OCI-LY7 (cell line): ENCODE results near the gene DDAH1. TPM values are rescaled to one million over a fixed set of nuclear protein-coding genes. Genes with fewer than 3 reads are reported as not detected.

ENCODE experiments used
- BruUV-seq: library from RNA; stranded (reverse); fragments of 400-500 nt; replicated peaks from 2 replicates; lab custom pipeline; 2021; lab: Mats Ljungman, UMichigan
- CTCF ChIA-PET: fragments of 300-600 bp; sonication (Branson Sonifier 250); formaldehyde crosslinking; loops from one replicate; lab custom pipeline; 2022; ENCODE audit warnings: antibody characterized with exemption; ENCODE audit not compliant: unreplicated experiment; lab: Charles Lee
- POLR2A ChIA-PET: fragments of 300-600 bp; sonication (Branson Sonifier 250); formaldehyde crosslinking; loops from one replicate; lab custom pipeline; 2022; ENCODE audit warnings: antibody characterized with exemption; lab: Charles Lee
- DNase-seq: peaks from one replicate; pipeline ENCODE4 v3.0.0-alpha.2; 2015; ENCODE audit warnings: low spot score
- H2AFZ ChIP-seq: fragments of 200-600 bp; sonication (generic), shearing (Covaris generic); 2 replicates; pipeline ENCODE4 v1.6.1; 2014; ENCODE audit warnings: mild to moderate bottlenecking, antibody characterized with exemption, low read length, moderate library complexity
- H3K27ac ChIP-seq: fragments of 200-600 bp; sonication (generic); 2 replicates; pipeline ENCODE4 v1.5.1; 2014; ENCODE audit warnings: mixed run types, low read depth, mild to moderate bottlenecking, moderate library complexity, low read length, inconsistent platforms; ENCODE audit not compliant: poor library complexity, severe bottlenecking
- H3K36me3 ChIP-seq: fragments of 200-600 bp; sonication (generic); 2 replicates; pipeline ENCODE4 v1.6.1; 2014; ENCODE audit warnings: mild to moderate bottlenecking, antibody characterized with exemption, low read length, moderate library complexity, mixed read lengths; ENCODE audit not compliant: insufficient read depth
- H3K4me1 ChIP-seq: fragments of 200-600 bp; sonication (generic); 2 replicates; pipeline ENCODE4 v1.5.1; 2014; ENCODE audit warnings: mild to moderate bottlenecking, low read length; ENCODE audit not compliant: insufficient read depth, poor library complexity, severe bottlenecking
- H3K4me2 ChIP-seq: fragments of 200-600 bp; sonication (generic); 2 replicates; pipeline ENCODE4 v1.6.1; 2014; ENCODE audit warnings: mild to moderate bottlenecking, low read length
- H3K4me3 ChIP-seq: fragments of 200-600 bp; sonication (generic); 2 replicates; pipeline ENCODE4 v1.5.1; 2014; ENCODE audit warnings: mild to moderate bottlenecking, low read depth, low read length; ENCODE audit not compliant: poor library complexity, severe bottlenecking
- H3K79me2 ChIP-seq: fragments of 200-600 bp; sonication (generic); 2 replicates; pipeline ENCODE4 v1.6.1; 2016; ENCODE audit warnings: low read depth, mild to moderate bottlenecking, low read length, moderate library complexity, mixed read lengths; ENCODE audit not compliant: insufficient read depth
- H3K9me2 ChIP-seq: fragments of 200-600 bp; sonication (generic); 2 replicates; pipeline ENCODE4 v1.6.1; 2016; ENCODE audit warnings: mild to moderate bottlenecking, low read length, mixed read lengths; ENCODE audit not compliant: insufficient read depth
- H3K9me3 ChIP-seq: fragments of 200-600 bp; sonication (generic); 2 replicates; pipeline ENCODE4 v1.6.1; 2014; ENCODE audit warnings: mild to moderate bottlenecking, mixed run types, low read length, mixed read lengths
- H4K20me1 ChIP-seq: fragments of 200-600 bp; sonication (generic); 2 replicates; pipeline ENCODE4 v1.6.1; 2014; ENCODE audit warnings: mild to moderate bottlenecking, antibody characterized with exemption, low read length, moderate library complexity, mixed read lengths; ENCODE audit not compliant: insufficient read depth
- EZH2phosphoT487 ChIP-seq: fragments of 200-600 bp; sonication (generic); IDR thresholded peaks from 2 replicates; pipeline ENCODE4 v1.6.1; 2018; ENCODE audit warnings: low read depth, borderline replicate concordance, mild to moderate bottlenecking, mixed run types, antibody characterized with exemption, low read length, moderate library complexity, mixed read lengths
- intact Hi-C: fragments of 100-400 bp; cut with micrococcal nuclease; formaldehyde crosslinking; loops from one replicate; pipeline ENCODE4 v1.10.0; 2022; ENCODE audit not compliant: unreplicated experiment
- total RNA-seq, 2 experiments: library from RNA; depleted of rRNA in 1 of 2; stranded (reverse); fragments of >200 nt in 1 of 2; shearing (Covaris generic) in 1 of 2; gene quantifications; 2 replicates each; pipeline ENCODE4 v1.2.3, GENCODE V29; 2014 to 2022
- TF ChIP-seq, protein P1 (sequence below): fragments of 200-600 bp; sonication (generic); conservative IDR thresholded peaks from 2 replicates; pipeline ENCODE4 v1.5.1; 2014; ENCODE audit warnings: mild to moderate bottlenecking, antibody characterized with exemption, low read length, moderate library complexity, mixed read lengths

DDAH1 gene
- total RNA-seq, 2 experiments from 2014 or later, result not detected

DNA sequence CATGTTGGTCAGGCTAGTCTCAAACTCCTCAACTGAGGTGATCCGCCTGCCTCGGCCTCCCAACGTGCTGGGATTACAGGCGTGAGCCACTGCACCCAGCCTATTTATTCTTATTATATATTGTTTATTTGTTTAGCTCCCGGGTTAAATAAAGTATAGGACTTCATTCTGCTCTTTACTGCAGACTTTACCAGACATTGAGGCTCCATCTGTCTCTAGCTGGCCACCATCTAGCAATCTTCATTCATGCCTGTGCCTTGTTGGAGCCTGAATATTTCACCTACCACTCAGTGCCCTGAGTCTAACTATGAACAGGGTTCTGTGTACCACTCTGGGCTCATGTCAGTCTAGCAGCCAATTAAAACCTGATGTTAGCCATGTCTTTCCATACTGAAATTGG lies 2.1 kb upstream of the DDAH1 start:
- no peaks in the 10 kb centered on the region for H4K20me1 ChIP-seq
- no peaks in the 10 kb centered on the region for H3K9me2 ChIP-seq
- H3K4me2 ChIP-seq, result no peak overlapping the region
- ChIA-PET CTCF (no interaction called here), POLR2A (no interaction called here)
- no peaks in the 10 kb centered on the region for H3K4me1 ChIP-seq
- H3K36me3 ChIP-seq, result no peaks in the 10 kb centered on the region
- H3K9me3 ChIP-seq, result no peaks in the 10 kb centered on the region
- no peak overlapping the region for H3K27ac ChIP-seq
- BruUV-seq, result no TSS peak
- no peaks in the 10 kb centered on the region for H3K79me2 ChIP-seq
- H2AFZ ChIP-seq, result no peak overlapping the region
- intact Hi-C loops, result no loop called here
- H3K4me3 ChIP-seq, result no peak overlapping the region
- DNase-seq, result no peak
- no peak for TF ChIP-seq EZH2phosphoT487
- TF ChIP-seq, protein P1, sequence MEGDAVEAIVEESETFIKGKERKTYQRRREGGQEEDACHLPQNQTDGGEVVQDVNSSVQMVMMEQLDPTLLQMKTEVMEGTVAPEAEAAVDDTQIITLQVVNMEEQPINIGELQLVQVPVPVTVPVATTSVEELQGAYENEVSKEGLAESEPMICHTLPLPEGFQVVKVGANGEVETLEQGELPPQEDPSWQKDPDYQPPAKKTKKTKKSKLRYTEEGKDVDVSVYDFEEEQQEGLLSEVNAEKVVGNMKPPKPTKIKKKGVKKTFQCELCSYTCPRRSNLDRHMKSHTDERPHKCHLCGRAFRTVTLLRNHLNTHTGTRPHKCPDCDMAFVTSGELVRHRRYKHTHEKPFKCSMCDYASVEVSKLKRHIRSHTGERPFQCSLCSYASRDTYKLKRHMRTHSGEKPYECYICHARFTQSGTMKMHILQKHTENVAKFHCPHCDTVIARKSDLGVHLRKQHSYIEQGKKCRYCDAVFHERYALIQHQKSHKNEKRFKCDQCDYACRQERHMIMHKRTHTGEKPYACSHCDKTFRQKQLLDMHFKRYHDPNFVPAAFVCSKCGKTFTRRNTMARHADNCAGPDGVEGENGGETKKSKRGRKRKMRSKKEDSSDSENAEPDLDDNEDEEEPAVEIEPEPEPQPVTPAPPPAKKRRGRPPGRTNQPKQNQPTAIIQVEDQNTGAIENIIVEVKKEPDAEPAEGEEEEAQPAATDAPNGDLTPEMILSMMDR, result no peak

DNA sequence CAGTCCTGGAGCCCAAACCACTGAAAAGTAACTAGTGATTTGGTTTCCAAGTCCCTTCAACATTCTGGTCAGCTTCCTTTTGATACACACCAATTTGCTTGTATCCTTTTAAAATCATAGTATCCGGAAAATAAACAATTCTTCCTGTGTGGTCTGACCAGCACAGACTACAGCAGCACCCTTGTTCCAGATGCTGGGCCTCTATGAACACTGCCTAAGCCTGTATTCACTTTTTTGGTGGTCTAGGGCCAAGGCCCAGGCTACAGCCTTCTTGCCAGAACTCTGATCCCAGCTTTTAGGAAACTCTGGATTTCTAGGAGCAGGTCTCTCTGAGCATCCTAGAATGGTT lies 801 bp upstream of the DDAH1 start:
- no peak for DNase-seq
- Histone ChIP-seq H3K4me1 (no peaks in the 10 kb centered on the region), H3K4me3 (no peak overlapping the region), H3K27ac (no peak overlapping the region), H3K9me2 (no peaks in the 10 kb centered on the region), H3K9me3 (no peaks in the 10 kb centered on the region), H4K20me1 (no peaks in the 10 kb centered on the region), H3K4me2 (no peak overlapping the region), H2AFZ (no peak overlapping the region), H3K36me3 (no peaks in the 10 kb centered on the region), H3K79me2 (no peaks in the 10 kb centered on the region)
- no peak for TF ChIP-seq EZH2phosphoT487
- TF ChIP-seq, protein P1, result no peak
- CTCF ChIA-PET, result no interaction called here
- BruUV-seq, result no TSS peak
- POLR2A ChIA-PET, result no interaction called here
- intact Hi-C loops, result no loop called here

DNA sequence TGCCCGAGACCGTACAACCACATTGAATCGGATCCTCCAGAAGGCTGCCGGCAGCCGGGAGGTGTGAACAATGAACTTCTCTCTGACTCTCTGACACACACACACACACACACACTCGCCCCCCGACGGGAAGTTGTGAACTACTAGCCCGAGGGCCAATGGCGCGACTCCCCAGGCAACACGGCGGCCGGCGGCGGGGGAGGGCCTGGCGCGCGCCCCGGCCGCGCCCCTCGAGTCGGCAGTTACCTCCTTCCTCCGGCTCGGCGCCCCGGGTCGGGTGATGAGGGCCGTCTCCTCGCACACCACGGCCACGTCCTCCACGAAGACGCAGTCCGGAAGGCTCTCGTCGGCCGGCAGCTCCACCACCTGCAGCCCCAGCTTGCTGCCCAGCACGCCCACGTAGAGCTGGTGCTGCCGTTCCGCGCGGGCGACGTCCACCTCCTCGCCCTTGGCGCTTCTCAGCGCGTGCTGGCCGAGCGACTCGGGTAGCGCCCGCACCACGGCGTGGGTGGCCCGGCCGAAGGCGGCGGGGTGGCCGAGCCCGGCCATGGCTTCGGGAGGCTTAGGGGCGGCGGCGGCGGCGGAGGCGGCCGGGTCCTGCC lies 361 bp downstream of the DDAH1 start:
- H2AFZ ChIP-seq, result no peak overlapping the region
- no peak for DNase-seq

More for the DNA sequence above, 361 bp downstream of the DDAH1 start:
- no peak overlapping the region for H3K4me3 ChIP-seq
- H4K20me1 ChIP-seq, result no peaks in the 10 kb centered on the region
- no TSS peak for BruUV-seq
- no peaks in the 10 kb centered on the region for H3K9me3 ChIP-seq
- no peaks in the 10 kb centered on the region for H3K4me1 ChIP-seq
- intact Hi-C loops, result no loop called here
- TF ChIP-seq, protein P1, result no peak
- no peak for TF ChIP-seq EZH2phosphoT487
- H3K27ac ChIP-seq, result no peak overlapping the region
- no peak overlapping the region for H3K4me2 ChIP-seq
- no peaks in the 10 kb centered on the region for H3K79me2 ChIP-seq
- H3K9me2 ChIP-seq, result no peaks in the 10 kb centered on the region
- CTCF ChIA-PET, result no interaction called here
- no peaks in the 10 kb centered on the region for H3K36me3 ChIP-seq
- POLR2A ChIA-PET, result no interaction called here
